Globus pallidus (tissue), 1 donor: ENCODE measurements around the gene RPL3.

ENCODE experiments used
- DNase-seq: peaks from one replicate; pipeline ENCODE4 v3.0.0-alpha.2; 2015; ENCODE audit warnings: low spot score

Gene RPL3

GRCh38 chr22:39317084-39317774, 2.2 kb downstream of the RPL3 start:
- no peak for DNase-seq

DNA sequence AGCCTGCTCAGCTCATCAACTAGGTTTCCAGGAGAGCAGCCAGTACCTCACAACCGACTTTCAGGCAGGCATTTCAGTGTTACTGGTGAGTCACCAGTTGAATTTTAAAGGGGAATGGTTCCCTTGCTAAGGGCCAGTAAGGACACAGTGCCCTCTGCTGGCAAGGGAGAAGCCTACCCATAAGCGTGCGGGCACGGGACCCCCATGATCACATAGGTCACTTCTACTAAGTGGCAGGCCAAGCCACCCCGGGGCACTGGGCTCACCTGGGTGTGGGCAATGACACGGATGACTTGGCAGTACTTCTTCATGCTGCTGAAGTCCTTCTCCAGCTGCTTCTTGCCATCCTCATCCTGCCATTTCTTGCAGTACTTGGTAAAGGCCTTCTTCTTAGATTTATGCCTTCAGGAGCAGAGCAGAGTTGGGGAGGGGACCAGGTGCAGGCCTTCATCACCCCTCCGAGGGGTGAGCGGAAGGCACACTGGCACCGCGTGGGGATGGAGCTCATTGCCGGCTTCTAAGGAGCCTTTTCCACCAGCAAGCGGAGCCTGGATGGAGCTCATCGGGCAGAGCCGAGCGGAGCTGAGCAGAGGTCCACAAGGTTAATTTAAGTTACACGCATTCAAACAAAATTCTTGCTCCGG, 2.9 kb downstream of the RPL3 start:
- DNase-seq: peak; percentile 76

GRCh38 chr22:39315389-39315788, 4.0 kb downstream of the RPL3 start:
- no peak for DNase-seq

GRCh38 chr22:39314251-39314971, 5.0 kb downstream of the RPL3 start:
- DNase-seq: no peak

- no peak for DNase-seq
These were observed 6.0 kb downstream of the RPL3 start for GRCh38 chr22:39313258-39314001.

- DNase-seq: no peak
These were observed 7.0 kb downstream of the RPL3 start for GRCh38 chr22:39312410-39312809.

GRCh38 chr22:39311592-39312400, 7.6 kb downstream of the RPL3 start:
- no peak for DNase-seq

- no peak for DNase-seq
These were observed 9.3 kb downstream of the RPL3 start for GRCh38 chr22:39309881-39310714.

DNA sequence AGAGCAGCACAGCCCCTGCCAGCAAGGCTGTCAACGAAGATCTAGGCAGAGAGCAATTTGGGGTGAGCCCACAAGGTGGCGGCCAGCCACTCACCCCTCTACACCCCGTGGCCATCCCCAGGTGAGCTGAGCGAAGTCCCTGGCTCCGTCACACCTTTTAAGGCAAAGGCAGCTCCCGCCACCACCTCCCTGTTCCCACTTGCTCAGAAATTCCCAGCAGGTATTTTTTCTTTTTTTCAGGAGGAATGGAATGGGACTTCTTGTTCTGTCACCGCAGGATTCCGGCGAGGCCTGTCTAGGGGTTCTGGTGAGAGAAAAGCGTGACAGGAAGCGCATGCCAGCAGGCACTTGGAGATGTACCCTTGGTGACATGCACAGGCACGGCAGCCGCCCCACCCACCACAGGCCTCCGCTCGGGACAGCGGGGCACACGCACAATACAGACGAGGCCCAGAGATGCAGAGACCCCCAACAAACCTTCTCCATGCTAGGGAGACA, 10.0 kb downstream of the RPL3 start:
- DNase-seq: no peak

DNA sequence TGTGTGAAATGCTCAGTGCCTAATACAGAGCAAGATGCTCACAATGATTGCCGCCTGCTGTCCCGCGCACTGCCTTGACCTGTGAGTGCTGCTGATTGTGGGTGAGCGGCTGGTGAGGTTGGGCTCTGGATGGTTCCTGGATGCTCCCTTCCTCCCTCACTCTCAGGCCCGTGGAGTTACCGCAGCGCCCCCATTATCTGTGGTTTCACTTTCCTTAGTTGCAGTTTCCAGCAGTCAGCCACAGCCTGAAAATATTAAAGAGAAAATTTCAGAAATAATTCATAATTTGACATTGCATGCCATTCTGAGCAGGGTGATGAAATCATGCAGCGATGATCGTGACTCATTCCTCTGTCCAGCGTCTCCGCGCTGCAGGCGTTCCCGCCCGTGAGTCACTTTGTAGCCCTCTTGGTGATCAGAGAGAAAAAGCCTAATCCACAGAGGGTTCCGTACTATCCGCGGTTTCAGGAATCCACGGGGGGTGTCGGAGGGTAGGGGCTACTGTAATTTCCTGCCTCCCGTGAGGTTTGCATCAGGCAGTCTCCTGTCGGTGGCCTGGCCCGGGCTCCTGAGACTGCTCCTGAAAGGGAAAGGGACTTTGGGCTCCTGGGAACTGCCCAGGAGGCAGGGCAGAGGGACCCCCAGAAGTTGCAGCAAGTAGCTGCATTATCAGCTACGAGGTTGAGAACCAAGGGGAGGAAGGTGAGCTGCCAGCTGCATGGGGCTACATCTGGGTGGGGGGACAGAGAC, 10.6 kb downstream of the RPL3 start:
- no peak for DNase-seq

DNA sequence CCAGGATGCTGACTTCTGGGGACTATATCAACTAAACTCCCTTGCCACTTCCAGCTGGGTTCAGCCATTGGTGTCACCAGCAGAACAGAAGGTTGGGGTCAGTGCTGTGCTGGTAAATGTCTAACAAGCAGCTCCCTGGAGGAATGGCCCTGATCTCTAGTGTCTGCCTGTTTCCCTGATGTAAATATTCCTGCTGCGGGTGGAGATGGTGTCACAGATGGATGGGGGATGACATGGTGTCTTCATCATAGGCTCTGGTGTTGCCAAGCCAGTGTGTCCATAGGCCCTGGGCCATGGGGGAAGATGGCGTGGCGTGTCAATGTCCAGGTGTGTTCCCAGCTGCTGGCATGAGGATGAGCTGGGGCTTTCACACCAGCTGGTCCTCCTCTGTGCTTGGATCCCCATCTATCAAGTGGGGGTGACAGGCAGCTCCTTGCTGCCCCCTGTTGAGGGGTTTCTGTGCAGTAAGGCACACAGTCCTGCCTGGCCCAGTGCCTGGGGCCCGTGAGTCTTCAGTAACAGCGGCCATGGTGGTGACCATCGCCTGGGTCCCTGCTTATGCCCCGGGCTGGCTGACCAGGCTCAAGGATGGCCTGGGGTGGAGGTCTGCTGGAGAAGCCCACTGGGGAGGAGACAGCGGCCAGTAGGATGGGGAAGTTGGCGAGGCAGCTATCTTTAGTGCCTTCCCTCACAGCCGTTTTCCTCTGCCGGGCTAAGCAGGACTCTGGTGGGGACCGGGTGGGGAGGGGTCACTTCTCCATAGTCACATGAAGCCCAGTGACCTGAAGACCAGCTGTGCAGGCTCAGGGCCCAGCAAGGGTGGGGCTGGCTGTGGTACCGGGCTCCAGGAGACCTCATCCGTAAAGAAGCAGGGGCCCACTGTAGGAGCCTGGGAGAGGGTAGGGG, 12.7 kb downstream of the RPL3 start:
- DNase-seq: peak; percentile 38

DNA sequence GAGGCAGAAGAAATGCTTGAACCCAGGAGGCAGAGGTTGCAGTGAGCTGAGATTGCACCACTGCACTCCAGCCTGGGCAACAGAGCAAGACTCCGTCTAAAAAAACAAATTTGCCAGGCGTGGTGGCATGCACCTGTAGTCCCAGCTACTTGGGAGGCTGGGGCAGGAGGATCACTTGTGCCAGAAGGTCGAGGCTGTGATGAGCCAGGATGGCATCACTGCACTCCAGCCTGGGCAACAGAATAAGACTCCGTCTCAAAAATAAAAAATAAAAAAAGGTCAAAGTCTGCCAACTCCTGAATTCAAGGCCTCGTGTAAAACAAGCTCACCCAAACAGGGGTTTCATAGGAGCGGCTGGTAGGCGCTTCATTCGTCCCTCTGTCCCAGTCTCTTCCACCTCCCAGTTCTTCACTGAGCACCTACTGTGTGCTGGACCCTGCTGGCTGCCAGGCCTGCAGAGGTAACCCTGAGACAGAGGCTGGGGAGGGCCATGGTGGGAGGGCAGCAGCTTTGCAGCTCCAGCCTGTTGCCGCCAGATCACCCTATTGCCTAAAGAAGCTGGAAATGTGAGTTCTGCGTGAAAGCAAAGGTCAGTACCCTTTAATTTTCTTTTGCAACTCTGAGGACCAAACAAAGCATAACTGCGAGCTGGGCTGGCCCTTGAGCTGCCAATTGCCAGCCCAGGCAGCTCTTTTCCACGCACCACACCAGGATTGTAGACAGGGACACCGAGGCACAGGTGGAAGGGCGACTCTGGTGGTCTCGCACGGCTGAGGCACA, 15.3 kb downstream of the RPL3 start:
- DNase-seq: no peak

DNA sequence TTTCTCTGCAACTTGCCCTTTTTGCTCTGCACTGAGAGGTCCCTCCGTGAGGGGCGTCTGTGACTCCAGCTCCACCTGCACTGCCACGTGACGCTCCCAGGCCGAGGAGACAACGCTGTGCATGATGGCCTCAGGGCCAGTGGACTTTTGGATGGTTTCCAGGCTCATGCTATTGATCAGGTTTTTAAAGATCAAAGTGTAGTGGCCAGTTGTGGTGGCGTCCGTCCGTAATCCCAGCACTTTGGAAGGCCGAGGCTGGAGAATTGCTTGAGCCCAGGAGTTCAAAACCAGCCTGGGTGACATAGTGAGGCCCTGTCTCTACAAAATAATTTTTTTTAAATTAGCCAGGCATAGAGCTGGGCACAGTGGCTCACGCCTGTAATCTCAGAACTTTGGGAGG, 16.1 kb downstream of the RPL3 start:
- DNase-seq: no peak

- DNase-seq: no peak
These were observed 16.9 kb downstream of the RPL3 start for GRCh38 chr22:39302431-39302960.

DNA sequence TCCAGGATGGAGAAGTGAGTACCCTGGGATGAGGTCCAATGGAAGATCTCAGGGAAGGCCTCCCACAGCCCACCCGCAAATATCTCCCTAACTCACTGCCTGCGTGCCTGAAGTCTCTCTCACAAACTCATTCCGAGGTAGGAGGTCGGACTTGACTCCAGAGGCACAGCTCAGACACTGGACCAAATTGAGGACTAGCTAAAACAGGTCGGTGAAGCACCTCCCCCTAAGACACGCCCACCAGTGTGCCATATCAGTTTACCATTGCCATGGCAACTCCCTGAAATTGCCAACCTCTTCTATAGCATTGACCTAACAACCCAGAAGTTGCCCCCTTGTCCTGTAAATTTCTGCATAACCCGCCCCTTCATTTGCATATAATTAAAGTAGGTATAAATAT, 17.5 kb downstream of the RPL3 start:
- DNase-seq: no peak

DNA sequence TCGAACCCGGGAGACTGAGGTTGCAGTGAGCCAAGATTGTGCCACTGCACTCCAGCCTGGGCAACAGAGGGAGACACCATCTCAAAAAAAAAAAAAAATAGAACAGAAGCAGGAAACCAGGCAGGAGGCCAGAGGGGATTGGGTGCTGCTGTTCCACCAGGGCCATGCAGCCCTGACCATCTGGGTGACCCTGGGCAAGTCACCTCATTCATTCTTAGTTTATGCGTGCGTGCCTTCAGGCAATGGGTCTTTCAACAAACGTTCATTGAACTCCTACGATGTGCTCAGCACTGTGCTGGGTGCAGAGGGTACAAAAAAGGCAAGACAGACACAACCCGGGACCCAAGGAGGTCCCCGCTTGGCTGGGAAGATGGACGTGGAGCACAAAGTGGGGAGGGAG, 18.3 kb downstream of the RPL3 start:
- DNase-seq: no peak

GRCh38 chr22:39300186-39300830, 19.1 kb downstream of the RPL3 start:
- peak; percentile 67 for DNase-seq
